Mesendoderm (in vitro differentiated cells): Measurements from ENCODE around the gene MT1G.

Experiments
- DNase-seq: peaks from one replicate; pipeline ENCODE4 v3.0.0; 2013
- H2AK5ac ChIP-seq: 2 replicates; pipeline ENCODE4 v1.6.1; 2013; ENCODE audit warnings: low read length, inconsistent platforms
- H2BK120ac ChIP-seq: 2 replicates; pipeline ENCODE4 v1.6.1; 2013; ENCODE audit warnings: low read depth, mild to moderate bottlenecking, low read length, moderate library complexity, mixed read lengths
- H2BK15ac ChIP-seq: replicated peaks from 2 replicates; pipeline ENCODE4 v1.6.1; 2013; ENCODE audit warnings: low read depth, mild to moderate bottlenecking, moderate library complexity
- H2BK5ac ChIP-seq: 2 replicates; pipeline ENCODE4 v1.6.1; 2013; ENCODE audit warnings: low read length, inconsistent platforms
- H3K18ac ChIP-seq: 2 replicates; pipeline ENCODE4 v1.6.1; 2013; ENCODE audit warnings: mild to moderate bottlenecking, low read length, mixed read lengths
- H3K23ac ChIP-seq: one replicate; pipeline ENCODE4 v1.6.1; 2013; ENCODE audit warnings: low read length
- H3K27ac ChIP-seq: 2 replicates; pipeline ENCODE4 v1.5.1; 2013; ENCODE audit warnings: low read depth, mild to moderate bottlenecking, inconsistent platforms, low read length, moderate library complexity
- H3K27me3 ChIP-seq: 2 replicates; pipeline ENCODE4 v1.6.1; 2013; ENCODE audit warnings: low read length, control low read depth, mild to moderate bottlenecking, inconsistent platforms; ENCODE audit not compliant: insufficient read depth, poor library complexity
- H3K36me3 ChIP-seq: 2 replicates; pipeline ENCODE4 v1.6.1; 2013; ENCODE audit warnings: low read length, inconsistent platforms; ENCODE audit not compliant: control insufficient read depth, insufficient read depth
- H3K4ac ChIP-seq: one replicate; pipeline ENCODE4 v1.6.1; 2013; ENCODE audit warnings: low read depth, mild to moderate bottlenecking, low read length, moderate library complexity
- H3K4me1 ChIP-seq: 2 replicates; pipeline ENCODE4 v1.6.1; 2013; ENCODE audit warnings: low read depth, low read length, inconsistent platforms; ENCODE audit not compliant: control insufficient read depth
- H3K4me2 ChIP-seq: 2 replicates; pipeline ENCODE4 v1.6.1; 2013; ENCODE audit warnings: low read length
- H3K4me3 ChIP-seq: 2 replicates; pipeline ENCODE4 v1.5.1; 2013; ENCODE audit warnings: mild to moderate bottlenecking, low read length
- H3K56ac ChIP-seq: one replicate; pipeline ENCODE4 v1.6.1; 2013; ENCODE audit warnings: low read length
- H3K79me1 ChIP-seq: 2 replicates; pipeline ENCODE4 v1.6.1; 2013; ENCODE audit warnings: low read length, inconsistent platforms
- H3K79me2 ChIP-seq: 2 replicates; pipeline ENCODE4 v1.6.1; 2013; ENCODE audit warnings: mild to moderate bottlenecking, low read length; ENCODE audit not compliant: control insufficient read depth, insufficient read depth
- H3K9ac ChIP-seq: 2 replicates; pipeline ENCODE4 v1.6.1; 2013; ENCODE audit warnings: low read length, inconsistent platforms
- H4K5ac ChIP-seq: one replicate; pipeline ENCODE4 v1.6.1; 2013; ENCODE audit warnings: low read length
- H4K8ac ChIP-seq: one replicate; pipeline ENCODE4 v1.6.1; 2013; ENCODE audit warnings: low read depth, mild to moderate bottlenecking, control low read depth, low read length, moderate library complexity
- WGBS: extraction: QIAGEN DNeasy Blood & Tissue Kit; methylation state at CpG from one replicate; pipeline ENCODE4 v1.1.7; 2013; ENCODE audit warnings: low lambda C conversion rate, missing lambda C conversion rate; ENCODE audit not compliant: insufficient coverage; ENCODE audit errors: extremely low coverage; 5-methylcytosine and 5-hydroxymethylcytosine counted together

The MT1G gene

GRCh38 chr16:56632156-56632847 lies 35.6 kb downstream of the MT1G start, which contains the start of gene MT1M:
TSS of gene MT1M (plus strand) at chr16:56632659. CDS start at chr16:56632732, 73 bp downstream.
- Histone ChIP-seq H2BK5ac (no peak within 1 kb of the TSS), H2BK120ac (no peak within 1 kb of the TSS), H3K4me2 (peak within 1 kb of the TSS; percentile 25), H3K27me3 (peaks cover 83% of the 10 kb centered on the region), H3K9ac (peak within 1 kb of the TSS; percentile 29), H3K4me3 (no peak within 1 kb of the TSS), H3K79me2 (no peaks in the 10 kb centered on the region), H3K56ac (peak within 1 kb of the TSS; percentile 73), H3K36me3 (no peaks in the 10 kb centered on the region), H3K4ac (no peak within 1 kb of the TSS), H2AK5ac (no peak within 1 kb of the TSS), H4K5ac (no peak within 1 kb of the TSS), H3K27ac (no peak within 1 kb of the TSS), H3K79me1 (no peaks in the 10 kb centered on the region), H3K23ac (no peak within 1 kb of the TSS), H2BK15ac (no peak within 1 kb of the TSS), H4K8ac (no peak within 1 kb of the TSS), H3K18ac (no peak within 1 kb of the TSS), H3K4me1 (no peaks in the 10 kb centered on the region)
- DNase-seq, result peak; percentile 32
- no CpG with 5 or more reads among the region's 61 CpGs for WGBS

- H3K56ac ChIP-seq, result peak overlapping the region; percentile 73
- H3K79me2 ChIP-seq, result no peaks in the 10 kb centered on the region
- WGBS, result no CpG with 5 or more reads among the region's 14 CpGs
- no peak overlapping the region for H3K18ac ChIP-seq
- no peaks in the 10 kb centered on the region for H3K79me1 ChIP-seq
- H4K5ac ChIP-seq, result no peak overlapping the region
- DNase-seq, result no peak
- H2BK15ac ChIP-seq, result no peak overlapping the region
- H3K9ac ChIP-seq, result peak overlapping the region; percentile 29
- peaks cover 78% of the 10 kb centered on the region for H3K27me3 ChIP-seq
- no peak overlapping the region for H2BK120ac ChIP-seq
- no peak overlapping the region for H3K27ac ChIP-seq
- H4K8ac ChIP-seq, result no peak overlapping the region
- H3K23ac ChIP-seq, result no peak overlapping the region
- no peak overlapping the region for H2AK5ac ChIP-seq
- no peaks in the 10 kb centered on the region for H3K4me1 ChIP-seq
- H3K4ac ChIP-seq, result no peak overlapping the region
- H3K4me3 ChIP-seq, result no peak overlapping the region
- no peaks in the 10 kb centered on the region for H3K36me3 ChIP-seq
- peak overlapping the region; percentile 25 for H3K4me2 ChIP-seq
- H2BK5ac ChIP-seq, result no peak overlapping the region
Measured at GRCh38 chr16:56631832-56632155, 36.1 kb downstream of the MT1G start.

- H3K9ac ChIP-seq, result no peak overlapping the region
- no peak overlapping the region for H4K8ac ChIP-seq
- H3K23ac ChIP-seq, result no peak overlapping the region
- no peaks in the 10 kb centered on the region for H3K36me3 ChIP-seq
- no peaks in the 10 kb centered on the region for H3K4me1 ChIP-seq
- no peaks in the 10 kb centered on the region for H3K79me2 ChIP-seq
- no peak overlapping the region for H3K4ac ChIP-seq
- no peak overlapping the region for H3K18ac ChIP-seq
- peaks cover 77% of the 10 kb centered on the region for H3K27me3 ChIP-seq
- H3K4me3 ChIP-seq, result no peak overlapping the region
- no peak overlapping the region for H2BK120ac ChIP-seq
- no peak for DNase-seq
- no peaks in the 10 kb centered on the region for H3K79me1 ChIP-seq
- H3K56ac ChIP-seq, result no peak overlapping the region
- WGBS, result no CpG with 5 or more reads among the region's 10 CpGs
- no peak overlapping the region for H3K27ac ChIP-seq
- H2AK5ac ChIP-seq, result no peak overlapping the region
- no peak overlapping the region for H4K5ac ChIP-seq
- H3K4me2 ChIP-seq, result no peak overlapping the region
- H2BK15ac ChIP-seq, result no peak overlapping the region
- no peak overlapping the region for H2BK5ac ChIP-seq
Measured at GRCh38 chr16:56631197-56631596, 36.7 kb downstream of the MT1G start.

DNA sequence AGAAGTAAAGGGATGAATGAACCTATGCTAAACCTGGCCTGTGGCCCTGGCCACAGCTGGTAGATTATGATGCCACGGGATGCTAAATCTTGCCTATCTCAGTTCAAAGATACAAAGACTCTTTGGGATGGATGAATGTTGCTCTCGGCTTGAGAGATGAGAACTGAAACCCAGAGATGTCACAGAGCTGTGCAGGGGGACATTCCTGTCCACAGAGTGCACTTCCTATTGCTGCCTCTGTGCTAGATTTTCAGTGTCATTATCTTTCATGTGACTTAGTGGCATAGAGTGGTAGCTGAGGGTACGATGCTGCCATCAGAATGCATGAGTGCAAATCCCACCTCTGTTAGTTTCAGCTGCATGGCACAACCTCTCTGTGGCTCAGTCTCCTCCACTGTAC lies 37.7 kb downstream of the MT1G start:
- DNase-seq, result no peak
- Histone ChIP-seq H3K4me3 (no peak overlapping the region), H3K27me3 (peaks cover 77% of the 10 kb centered on the region), H2AK5ac (no peak overlapping the region), H3K4me1 (no peaks in the 10 kb centered on the region), H4K5ac (no peak overlapping the region), H3K36me3 (no peaks in the 10 kb centered on the region), H3K9ac (no peak overlapping the region), H3K18ac (no peak overlapping the region), H2BK15ac (no peak overlapping the region), H3K23ac (no peak overlapping the region), H3K4me2 (no peak overlapping the region), H2BK5ac (no peak overlapping the region), H3K79me2 (no peaks in the 10 kb centered on the region), H4K8ac (no peak overlapping the region), H3K27ac (no peak overlapping the region), H3K4ac (no peak overlapping the region), H2BK120ac (no peak overlapping the region), H3K56ac (no peak overlapping the region), H3K79me1 (no peaks in the 10 kb centered on the region)
- no CpG with 5 or more reads among the region's 3 CpGs for WGBS

DNA sequence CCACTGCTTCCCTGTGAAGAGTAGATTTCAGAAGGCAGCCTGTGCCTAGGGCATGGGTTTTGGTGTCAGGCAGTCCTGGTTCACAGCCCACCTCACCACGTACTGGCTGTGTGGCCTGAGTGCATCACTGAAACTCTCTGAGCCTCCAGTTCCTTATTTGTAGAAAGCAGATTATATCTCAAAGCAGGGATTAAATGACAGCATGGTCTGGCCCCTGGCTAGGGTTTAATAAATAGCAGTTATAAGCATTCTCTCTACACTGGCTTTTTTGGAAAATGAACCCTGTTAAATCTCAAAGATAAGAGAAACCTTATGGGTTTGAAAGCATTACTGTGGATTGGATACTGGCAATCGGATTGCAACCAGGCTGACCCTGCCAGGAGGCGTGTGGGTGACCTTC lies 38.3 kb downstream of the MT1G start:
- H2AK5ac ChIP-seq, result no peak overlapping the region
- H2BK120ac ChIP-seq, result no peak overlapping the region
- no peak overlapping the region for H3K4me2 ChIP-seq
- no peak overlapping the region for H3K18ac ChIP-seq
- no peak overlapping the region for H3K56ac ChIP-seq
- H2BK15ac ChIP-seq, result no peak overlapping the region
- no peak overlapping the region for H3K9ac ChIP-seq
- no peak overlapping the region for H4K5ac ChIP-seq
- H3K4me3 ChIP-seq, result no peak overlapping the region
- H2BK5ac ChIP-seq, result no peak overlapping the region
- H3K79me1 ChIP-seq, result no peaks in the 10 kb centered on the region
- peaks cover 76% of the 10 kb centered on the region for H3K27me3 ChIP-seq
- H3K4ac ChIP-seq, result no peak overlapping the region
- no peak overlapping the region for H4K8ac ChIP-seq
- no peaks in the 10 kb centered on the region for H3K36me3 ChIP-seq
- WGBS, result no CpG with 5 or more reads among the region's 3 CpGs
- H3K23ac ChIP-seq, result no peak overlapping the region
- no peak for DNase-seq
- no peaks in the 10 kb centered on the region for H3K79me2 ChIP-seq
- no peaks in the 10 kb centered on the region for H3K4me1 ChIP-seq
- no peak overlapping the region for H3K27ac ChIP-seq
